ENCODE data around the gene LINGO1. TPM values are rescaled to one million over a fixed set of nuclear protein-coding genes. Genes with fewer than 3 reads are reported as not detected.

LINGO1 gene
- total and polyA plus RNA-seq, 9 donors, result 0.36 to 4.5 (median 1.3) TPM

- H3K36me3 ChIP-seq, result no peaks in the 10 kb centered on the region
- TF ChIP-seq EP300 (IDR thresholded peaks at IDR 0.05), result no peak
- TF ChIP-seq POLR2A (IDR thresholded peaks at IDR 0.05), result no peak
- no peak for TF ChIP-seq CTCF (IDR thresholded peaks at IDR 0.05)
- 89 to 94% (median 90%) methylated on average over 4 of the region's 4 CpGs for WGBS, 3 donors
- no peaks in the 10 kb centered on the region for H3K9me3 ChIP-seq
- no peak overlapping the region for H3K4me3 ChIP-seq
- no peaks in the 10 kb centered on the region for H3K27me3 ChIP-seq
- intact Hi-C loops (cut with DNase I), result no loop called here
- H3K27ac ChIP-seq, result no peak overlapping the region
- no peak for DNase-seq
- H3K4me1 ChIP-seq (ENCODE audit: insufficient read depth), result no peaks in the 10 kb centered on the region
Observed at GRCh38 chr15:77653832-77654480, 21.2 kb upstream of the LINGO1 start.

DNA sequence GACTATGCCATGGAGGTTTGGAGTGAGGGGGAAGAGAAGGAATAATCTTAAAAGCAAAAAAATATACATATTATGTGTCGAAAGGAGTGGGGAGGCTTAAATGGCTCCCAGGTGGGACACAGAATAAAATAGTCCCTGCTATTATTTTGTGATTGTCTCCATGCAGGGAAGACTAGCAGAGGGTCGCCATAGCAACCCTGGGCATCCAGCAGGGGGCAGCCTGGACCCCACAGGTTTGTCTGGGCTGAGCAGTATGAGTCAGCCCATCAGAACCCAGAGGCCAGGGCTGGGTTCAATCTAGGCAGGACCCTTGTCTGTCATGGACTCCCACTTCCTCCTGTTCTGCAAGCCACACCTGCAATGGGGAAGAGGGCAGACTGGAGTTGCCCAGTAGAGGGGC is 17.6 kb upstream of the LINGO1 start:
- intact Hi-C loops (cut with DNase I), result no loop called here
- DNase-seq, result no peak
- no peaks in the 10 kb centered on the region for H3K27me3 ChIP-seq
- H3K9me3 ChIP-seq, result no peaks in the 10 kb centered on the region
- WGBS, 3 donors, result 55 to 66% (median 58%) methylated on average over 2 of the region's 2 CpGs
- no peaks in the 10 kb centered on the region for H3K4me1 ChIP-seq (ENCODE audit: insufficient read depth)
- no peak overlapping the region for H3K4me3 ChIP-seq
- TF ChIP-seq POLR2A (IDR thresholded peaks at IDR 0.05), result no peak
- no peaks in the 10 kb centered on the region for H3K36me3 ChIP-seq
- H3K27ac ChIP-seq, result no peak overlapping the region

DNA sequence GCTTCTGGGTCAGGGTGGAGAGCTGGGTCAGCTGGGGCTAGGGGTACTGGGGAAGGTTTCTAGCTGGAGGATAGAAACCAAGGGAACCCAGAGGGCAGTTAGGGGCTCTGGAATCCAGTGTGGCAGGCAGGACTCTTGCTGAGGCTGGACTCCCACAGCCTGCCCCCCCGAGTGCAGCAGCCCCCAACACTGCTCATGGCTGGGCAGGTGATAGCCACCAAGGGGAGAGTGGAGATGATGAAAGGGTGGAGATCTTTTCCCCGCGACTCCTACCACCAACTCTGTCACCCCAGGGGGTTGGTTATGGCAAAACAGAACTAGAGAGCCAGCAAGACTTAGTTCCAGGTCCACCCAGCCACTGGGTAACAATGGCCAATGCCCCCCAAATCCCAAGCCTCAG is 16.9 kb upstream of the LINGO1 start:
- intact Hi-C loops (cut with DNase I), result no loop called here
- no peaks in the 10 kb centered on the region for H3K27me3 ChIP-seq
- H3K4me1 ChIP-seq (ENCODE audit: insufficient read depth), result no peaks in the 10 kb centered on the region
- no peak overlapping the region for H3K27ac ChIP-seq
- WGBS, 3 donors, result 54 to 62% (median 62%) methylated on average over 3 of the region's 3 CpGs
- DNase-seq, result no peak
- H3K36me3 ChIP-seq, result no peaks in the 10 kb centered on the region
- TF ChIP-seq CTCF (IDR thresholded peaks at IDR 0.05) (no peak), EP300 (IDR thresholded peaks at IDR 0.05) (no peak), POLR2A (IDR thresholded peaks at IDR 0.05) (no peak)
- no peaks in the 10 kb centered on the region for H3K9me3 ChIP-seq
- H3K4me3 ChIP-seq, result no peak overlapping the region

GRCh38 chr15:77649017-77649416 is 16.3 kb upstream of the LINGO1 start:
- no peak for DNase-seq
- 79 to 86% (median 82%) methylated on average over 6 of the region's 6 CpGs for WGBS, 3 donors
- H3K9me3 ChIP-seq, result no peaks in the 10 kb centered on the region
- no peak for TF ChIP-seq EP300 (IDR thresholded peaks at IDR 0.05)
- no peak for TF ChIP-seq CTCF (IDR thresholded peaks at IDR 0.05)
- no peak for TF ChIP-seq POLR2A (IDR thresholded peaks at IDR 0.05)
- H3K36me3 ChIP-seq, result no peaks in the 10 kb centered on the region
- no peak overlapping the region for H3K27ac ChIP-seq
- no peaks in the 10 kb centered on the region for H3K27me3 ChIP-seq
- H3K4me1 ChIP-seq (ENCODE audit: insufficient read depth), result no peaks in the 10 kb centered on the region
- no peak overlapping the region for H3K4me3 ChIP-seq
- intact Hi-C loops (cut with DNase I), result no loop called here

DNA sequence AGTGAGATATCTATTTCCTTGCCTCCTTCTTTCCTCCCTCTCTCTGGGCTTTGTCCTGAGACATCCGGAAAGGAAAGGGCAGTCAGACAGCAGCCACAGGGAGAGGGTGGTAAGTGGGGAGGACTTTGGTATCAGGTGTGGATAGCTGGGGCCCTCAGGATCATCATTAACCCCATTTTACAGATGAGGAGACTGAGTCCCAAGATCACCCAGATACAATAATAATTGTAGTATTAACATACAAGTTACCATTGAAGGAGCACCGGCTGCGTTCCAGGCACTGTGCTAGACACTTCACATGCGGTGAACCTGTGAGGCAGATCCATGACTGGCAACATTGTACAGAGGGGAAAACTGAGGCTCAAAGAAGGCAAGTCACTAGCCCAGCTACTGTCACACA is 15.2 kb upstream of the LINGO1 start:
- Histone ChIP-seq H3K27me3 (no peaks in the 10 kb centered on the region), H3K4me1 (ENCODE audit: insufficient read depth) (no peaks in the 10 kb centered on the region), H3K36me3 (no peaks in the 10 kb centered on the region), H3K4me3 (no peak overlapping the region), H3K9me3 (no peaks in the 10 kb centered on the region), H3K27ac (no peak overlapping the region)
- intact Hi-C loops (cut with DNase I), result no loop called here
- TF ChIP-seq POLR2A (IDR thresholded peaks at IDR 0.05) (no peak), EP300 (IDR thresholded peaks at IDR 0.05) (no peak), CTCF (IDR thresholded peaks at IDR 0.05) (no peak)
- WGBS, 3 donors, result 88 to 92% (median 91%) methylated on average over 4 of the region's 4 CpGs
- DNase-seq, result no peak

Measured in ovary (tissue), 9 donors.